ENCODE data around the gene LSM12. TPM values are rescaled to one million over a fixed set of nuclear protein-coding genes. Genes with fewer than 3 reads are reported as not detected.
"Not testable (repeated sequence)": the region's sequence is repeated elsewhere in the genome, so short reads cannot be mapped to it uniquely, and the experiment has no call there.

Gene LSM12
- total RNA-seq, 1 experiment from 2014 or later: 50.0 TPM

- no peak for DNase-seq (ENCODE audit: low spot score)
Measured at GRCh38 chr17:44076716-44077594, 10.5 kb upstream of the LSM12 start.

GRCh38 chr17:44075598-44076293 is 9.3 kb upstream of the LSM12 start:
- no peak for DNase-seq (ENCODE audit: low spot score)

GRCh38 chr17:44074911-44075285 is 8.4 kb upstream of the LSM12 start:
- no peak for DNase-seq (ENCODE audit: low spot score)

- DNase-seq (ENCODE audit: low spot score): no peak
Measured at GRCh38 chr17:44074231-44074910, 7.9 kb upstream of the LSM12 start.

- DNase-seq (ENCODE audit: low spot score): peak; percentile 5
Measured at GRCh38 chr17:44071772-44072171, 5.3 kb upstream of the LSM12 start.

GRCh38 chr17:44071198-44071520 is 4.7 kb upstream of the LSM12 start:
- no peak for DNase-seq (ENCODE audit: low spot score)

- peak; percentile 95 for DNase-seq (ENCODE audit: low spot score)
Measured at GRCh38 chr17:44070455-44071197, 4.2 kb upstream of the LSM12 start, which contains the start of gene G6PC3. Gene G6PC3 (plus strand): TSS chr17:44070735. CDS start chr17:44070966, 231 bp downstream.

- peak; percentile 44 for DNase-seq (ENCODE audit: low spot score)
Measured at GRCh38 chr17:44069974-44070454, 3.5 kb upstream of the LSM12 start.

- DNase-seq (ENCODE audit: low spot score): no peak
Measured at GRCh38 chr17:44067545-44067940, 1.1 kb upstream of the LSM12 start.

GRCh38 chr17:44065668-44066203 is 735 bp downstream of the LSM12 start:
- peak; percentile 34 for DNase-seq (ENCODE audit: low spot score)

- DNase-seq (ENCODE audit: low spot score): no peak
Measured at GRCh38 chr17:44063704-44064639, 2.5 kb downstream of the LSM12 start.

- no peak for DNase-seq (ENCODE audit: low spot score)
Measured at GRCh38 chr17:44062871-44063270, 3.6 kb downstream of the LSM12 start.

GRCh38 chr17:44061446-44061845 is 5.0 kb downstream of the LSM12 start:
- no peak for DNase-seq (ENCODE audit: low spot score)

- no peak for DNase-seq (ENCODE audit: low spot score)
Measured at GRCh38 chr17:44059101-44059892, 7.2 kb downstream of the LSM12 start.

- no peak for DNase-seq (ENCODE audit: low spot score)
Measured at GRCh38 chr17:44053125-44053872, 13.2 kb downstream of the LSM12 start.

GRCh38 chr17:44049294-44050060 is 17.0 kb downstream of the LSM12 start:
- no peak for DNase-seq (ENCODE audit: low spot score)

- not testable (repeated sequence) for DNase-seq (ENCODE audit: low spot score)
Measured at GRCh38 chr17:44046893-44047292, 19.6 kb downstream of the LSM12 start.

- DNase-seq (ENCODE audit: low spot score): no peak
Measured at GRCh38 chr17:44045486-44045885, 21.0 kb downstream of the LSM12 start.
